GM12801 (cell line): ENCODE measurements around the gene SF1.

Experiments
- CTCF ChIP-seq: IDR thresholded peaks from one replicate; pipeline ENCODE4 v1.5.1; 2011; ENCODE audit warnings: control low read depth; ENCODE audit not compliant: insufficient read length; ENCODE audit errors: extremely low read depth

The SF1 gene

GRCh38 chr11:64790205-64791095, 12.1 kb upstream of the SF1 start:
- TF ChIP-seq CTCF = no peak

- TF ChIP-seq CTCF = no peak
These were observed 11.2 kb upstream of the SF1 start for GRCh38 chr11:64789331-64790204.

GRCh38 chr11:64788321-64789215, 10.2 kb upstream of the SF1 start:
- no peak for TF ChIP-seq CTCF

- TF ChIP-seq CTCF = no peak
These were observed 9.4 kb upstream of the SF1 start for GRCh38 chr11:64787526-64788320.

GRCh38 chr11:64786308-64786707, 8.0 kb upstream of the SF1 start:
- no peak for TF ChIP-seq CTCF

- no peak for TF ChIP-seq CTCF
These were observed 6.7 kb upstream of the SF1 start for GRCh38 chr11:64784813-64785581.
